ENCODE data around the gene PRDM11.
"Not testable (repeated sequence)": the region's sequence is repeated elsewhere in the genome, so short reads cannot be mapped to it uniquely, and the experiment has no call there.

PRDM11 gene

GRCh38 chr11:45146072-45147016, at the start of gene PRDM11:
PRDM11 (plus strand) TSS chr11:45146639; CDS start chr11:45181767, 35,128 bp downstream.
- DNase-seq = peak; percentile 47

DNA sequence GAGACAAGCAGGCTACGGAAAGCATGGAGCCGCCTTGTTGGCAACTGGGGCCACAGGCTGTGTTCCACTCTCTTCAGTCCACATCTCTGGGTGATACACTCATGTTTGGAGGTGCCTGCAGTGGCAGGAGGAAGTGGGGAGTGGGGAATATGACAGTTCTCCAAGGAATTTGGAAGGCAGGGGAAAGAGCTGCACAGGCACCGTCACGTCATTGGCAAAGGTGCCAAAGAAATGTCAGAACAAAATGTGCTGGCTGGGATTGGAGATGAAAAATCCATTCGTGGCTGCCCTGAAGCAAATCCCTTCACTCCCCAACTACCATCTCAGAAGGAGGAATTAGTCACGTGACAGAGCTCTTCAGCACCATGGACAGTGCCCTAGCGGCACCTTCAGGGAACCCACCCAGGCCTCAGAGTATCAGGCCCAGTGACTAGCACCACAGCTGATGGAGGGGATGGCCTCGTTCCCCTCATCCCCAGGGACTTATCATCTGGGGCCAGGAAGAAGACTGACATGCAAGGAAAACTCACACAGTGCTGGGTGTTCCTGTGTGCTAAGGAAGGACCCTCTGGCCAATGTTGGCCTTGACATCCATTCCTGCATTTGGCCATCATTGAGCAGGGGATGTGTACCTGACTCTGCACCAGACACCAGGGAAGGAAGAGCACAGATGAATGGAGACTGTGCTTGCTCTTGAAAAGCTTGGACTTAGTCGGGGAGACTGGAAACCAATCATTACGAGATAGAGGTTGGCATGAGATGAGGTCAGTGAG, 48.5 kb upstream of the PRDM11 start:
- no peak for DNase-seq

DNA sequence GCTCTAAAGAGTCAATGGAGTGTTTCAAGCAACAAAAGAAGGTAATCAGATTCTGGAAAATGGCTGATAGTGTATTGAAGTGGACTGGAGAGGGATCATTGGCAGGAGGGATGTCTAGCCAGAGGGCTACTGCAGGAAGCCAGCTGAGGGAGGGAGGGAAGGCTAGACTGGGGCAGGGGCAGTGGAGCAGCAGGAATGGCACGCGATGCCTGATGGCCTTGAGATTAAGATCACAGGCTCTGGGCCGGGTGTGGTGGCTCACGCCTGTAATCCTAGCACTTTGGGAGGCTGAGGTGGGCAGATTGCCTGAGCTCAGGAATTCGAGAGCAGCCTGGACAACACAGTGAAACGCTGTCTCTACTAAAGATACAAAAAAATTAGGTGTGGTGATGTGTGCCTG, 47.5 kb upstream of the PRDM11 start:
- no peak for DNase-seq

GRCh38 chr11:45100339-45100738, 46.1 kb upstream of the PRDM11 start:
- no peak for DNase-seq

DNA sequence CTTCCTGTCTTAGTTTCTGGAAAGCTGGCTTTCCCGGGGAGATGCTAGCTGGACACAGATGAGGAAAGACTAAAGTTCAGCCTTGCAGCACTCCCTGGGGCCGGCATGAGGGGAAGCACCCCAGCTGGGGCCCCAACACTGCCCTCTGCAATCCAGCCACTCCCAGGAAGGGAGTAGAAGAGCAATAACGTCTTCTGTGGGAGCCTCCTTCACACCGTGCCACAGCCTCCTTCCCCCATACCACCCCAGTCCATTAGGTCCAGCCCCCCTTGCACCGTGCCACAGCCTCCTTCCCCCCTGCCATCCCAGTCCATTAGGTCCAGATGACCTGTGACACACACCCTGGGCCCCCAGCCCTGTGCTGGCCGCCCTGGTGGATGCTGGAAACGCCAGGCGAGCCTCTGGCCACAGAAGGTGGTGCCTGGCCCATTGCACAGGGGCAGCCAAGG, 44.1 kb upstream of the PRDM11 start:
- DNase-seq = no peak

DNA sequence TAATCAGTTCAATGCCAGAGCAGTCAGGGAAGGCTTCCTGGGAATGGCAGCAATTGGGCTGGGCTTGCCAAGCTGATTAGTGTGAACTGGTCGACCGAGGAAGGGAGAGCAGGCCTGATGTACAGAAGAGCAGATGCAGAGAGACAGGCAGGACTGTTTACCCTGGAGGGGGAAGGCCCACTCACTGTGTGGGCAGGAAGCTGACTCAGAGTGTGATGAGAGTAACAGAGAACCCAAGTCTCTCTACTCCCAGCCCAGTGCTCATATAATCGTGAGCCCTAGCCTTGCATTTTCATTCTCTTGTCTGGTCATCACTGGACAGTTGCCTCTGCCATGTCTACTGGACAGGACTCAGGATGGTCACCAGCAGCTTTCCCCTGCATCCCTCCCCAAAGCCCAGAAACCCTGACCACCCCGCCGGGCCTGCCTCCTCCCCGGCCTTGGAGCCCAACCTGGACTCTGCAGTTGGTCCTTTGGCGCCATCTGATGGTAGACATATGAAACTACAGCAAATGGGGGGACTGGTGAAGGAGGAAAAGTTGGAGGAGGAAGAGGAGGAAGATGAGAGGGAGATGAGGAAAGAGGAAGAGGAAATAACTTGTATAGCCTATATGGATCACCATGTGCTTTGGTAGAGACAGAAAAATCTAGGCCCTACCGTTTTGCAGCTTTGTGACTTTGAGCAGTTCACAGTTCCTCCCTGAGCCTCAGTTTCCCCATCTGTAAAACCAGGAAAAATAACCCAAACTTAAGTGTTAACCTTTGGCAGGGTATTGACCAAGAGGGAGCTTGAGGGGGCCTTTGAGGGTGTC, 43.4 kb upstream of the PRDM11 start:
- DNase-seq = peak; percentile 38

DNA sequence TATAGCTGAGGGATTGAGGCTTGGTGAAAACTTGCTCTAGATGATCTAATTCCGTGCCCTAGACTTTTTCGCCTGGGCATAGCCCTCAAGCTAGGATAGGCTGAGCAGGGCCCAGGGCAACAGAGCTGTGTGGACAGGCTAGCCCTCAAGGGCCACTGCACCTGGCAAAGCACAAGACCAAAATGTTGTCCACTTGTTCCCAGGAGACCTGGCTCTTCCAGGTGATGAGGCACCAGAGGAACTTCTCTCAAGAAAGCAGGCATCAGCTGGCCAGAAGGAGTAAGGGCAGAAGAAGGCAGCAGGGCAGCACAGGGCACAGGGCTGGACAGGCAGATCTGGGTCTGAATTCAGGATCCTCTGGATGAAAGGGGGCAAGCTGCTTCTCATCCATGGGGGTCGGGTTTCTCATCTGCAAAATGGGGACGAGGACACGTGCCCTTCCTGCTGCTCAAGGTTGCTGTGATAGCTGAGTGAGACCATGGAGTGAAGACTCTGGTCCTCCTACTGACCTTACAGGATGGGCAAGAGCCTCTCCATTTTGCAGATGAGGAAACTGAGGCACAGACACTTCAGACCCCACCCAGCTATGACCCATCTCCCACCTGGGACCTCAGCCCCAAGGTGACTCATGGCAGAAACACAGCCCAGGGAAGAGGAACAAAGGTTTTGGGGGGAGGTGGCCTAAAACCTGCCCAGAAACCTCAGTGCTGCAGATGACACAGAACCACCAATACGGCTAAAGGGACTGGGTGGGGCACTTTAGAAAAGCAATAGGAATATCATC, 42.2 kb upstream of the PRDM11 start:
- DNase-seq = no peak

GRCh38 chr11:45104790-45105084, 41.7 kb upstream of the PRDM11 start:
- DNase-seq = no peak

DNA sequence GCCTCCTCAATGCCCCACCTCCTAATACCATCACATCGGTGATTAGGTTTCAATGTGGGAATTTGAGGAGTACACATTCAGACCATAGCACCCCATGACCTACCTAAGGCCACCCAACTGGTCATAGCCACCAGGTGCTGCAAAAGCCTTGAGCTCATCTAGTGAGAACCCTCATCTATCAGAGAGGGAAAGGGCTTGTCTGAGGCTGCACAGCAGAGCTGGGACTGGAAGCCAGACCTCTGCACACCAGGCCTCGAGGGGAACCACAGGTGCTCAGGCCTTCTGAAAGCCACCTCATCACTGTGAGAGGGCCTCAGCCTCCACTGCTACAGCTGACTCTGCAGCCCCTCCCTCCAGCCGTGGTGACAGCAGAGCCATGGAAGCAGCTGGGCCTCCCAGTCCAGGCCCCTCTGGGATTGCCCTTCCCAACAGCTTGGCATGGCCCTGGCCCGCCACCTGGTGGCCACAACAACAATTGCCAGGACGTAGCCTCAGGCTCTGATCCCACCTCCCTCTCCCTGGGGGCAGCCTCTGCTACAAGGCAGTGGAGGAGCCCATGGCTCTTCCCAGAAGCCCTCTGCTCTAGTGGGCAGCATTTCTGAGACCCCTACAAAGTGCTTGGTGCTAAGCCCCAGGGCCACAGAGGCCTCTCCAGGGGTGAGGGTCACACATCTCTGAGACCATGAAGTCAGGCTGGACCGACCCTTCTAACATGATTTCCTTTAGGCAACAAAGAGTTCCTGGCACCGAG, 41.0 kb upstream of the PRDM11 start:
- DNase-seq = peak; percentile 69

DNA sequence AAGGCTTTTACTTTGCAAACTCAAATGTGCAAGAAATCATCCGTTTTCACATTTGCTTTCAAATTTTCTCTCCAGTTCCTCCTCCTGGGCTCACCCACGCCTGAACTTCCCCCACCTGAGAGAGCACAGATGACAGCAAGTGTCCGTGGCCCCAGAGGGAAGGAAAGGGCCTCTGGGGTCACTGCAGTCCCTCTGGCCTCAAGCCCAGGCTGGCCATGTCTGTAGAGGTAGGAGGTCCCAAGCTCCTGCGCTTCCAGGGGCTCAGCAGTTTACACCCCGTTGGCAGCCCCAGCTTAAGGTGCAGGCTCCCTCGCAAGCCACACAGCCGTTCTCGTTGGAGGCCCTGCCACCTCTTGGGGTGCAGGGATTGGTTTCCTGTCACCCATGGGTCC, 40.5 kb upstream of the PRDM11 start:
- no peak for DNase-seq

- no peak for DNase-seq
Observed at GRCh38 chr11:45106440-45106839, 40.0 kb upstream of the PRDM11 start.

DNA sequence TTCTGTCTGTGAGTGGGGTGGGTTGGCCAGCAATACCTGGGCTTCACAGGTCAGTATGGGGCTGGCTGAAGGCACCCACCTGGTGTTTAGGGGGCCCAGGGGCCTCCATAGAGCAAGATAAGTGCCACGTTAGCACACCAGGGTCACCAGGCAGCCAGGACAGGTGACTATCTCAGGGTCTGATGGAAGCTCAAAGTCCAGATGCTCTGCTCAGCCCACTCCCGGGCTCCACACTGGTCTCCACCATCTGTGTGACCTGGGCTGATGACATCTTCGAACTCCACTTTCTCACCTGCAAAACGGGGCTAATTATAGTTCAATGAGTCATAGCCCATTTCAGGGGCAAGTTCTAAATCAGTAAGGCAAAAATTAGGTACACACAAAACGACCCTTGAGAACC, 39.4 kb upstream of the PRDM11 start:
- no peak for DNase-seq

- DNase-seq = no peak
Observed at GRCh38 chr11:45108070-45109064, 38.1 kb upstream of the PRDM11 start.

DNA sequence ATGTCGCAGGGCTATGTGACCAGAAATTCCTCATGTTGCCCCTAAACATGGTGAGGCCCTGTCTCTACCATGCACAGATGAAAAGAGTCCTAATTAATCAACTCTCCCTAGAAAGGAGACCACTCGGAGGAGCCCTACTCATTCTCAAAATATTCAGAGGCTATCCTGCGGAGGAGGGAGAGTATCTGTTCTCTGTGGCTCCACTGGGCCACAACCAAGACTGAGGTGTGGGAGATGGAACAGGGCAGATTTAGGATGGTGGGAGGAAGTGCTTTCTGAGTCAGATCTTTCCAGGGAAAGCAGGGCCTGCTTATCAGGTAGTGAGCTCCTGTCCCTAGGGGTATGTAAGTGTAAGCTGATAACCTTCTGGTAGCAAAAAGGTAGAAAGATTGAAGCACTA, 37.0 kb upstream of the PRDM11 start:
- DNase-seq = no peak

DNA sequence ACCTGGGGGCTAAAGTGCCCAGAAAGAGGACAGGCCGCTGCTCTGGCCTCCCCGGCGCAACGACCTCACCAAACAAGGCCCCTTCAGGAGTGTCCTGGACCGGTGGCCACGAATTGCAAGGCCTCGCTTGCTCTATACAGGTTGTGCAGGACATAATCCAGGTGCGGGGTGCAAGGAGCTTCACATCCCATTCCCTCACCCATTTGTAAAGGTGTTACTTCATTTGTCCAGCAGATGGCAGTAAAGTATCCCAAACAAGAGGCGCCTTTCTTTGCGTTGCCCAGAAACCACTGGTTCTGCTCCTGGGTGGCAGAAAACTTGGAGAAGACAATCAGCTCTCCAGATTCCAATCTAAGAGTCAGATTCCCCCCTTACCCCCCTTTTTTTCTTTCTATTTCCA, 35.9 kb upstream of the PRDM11 start:
- DNase-seq = peak; percentile 66

DNA sequence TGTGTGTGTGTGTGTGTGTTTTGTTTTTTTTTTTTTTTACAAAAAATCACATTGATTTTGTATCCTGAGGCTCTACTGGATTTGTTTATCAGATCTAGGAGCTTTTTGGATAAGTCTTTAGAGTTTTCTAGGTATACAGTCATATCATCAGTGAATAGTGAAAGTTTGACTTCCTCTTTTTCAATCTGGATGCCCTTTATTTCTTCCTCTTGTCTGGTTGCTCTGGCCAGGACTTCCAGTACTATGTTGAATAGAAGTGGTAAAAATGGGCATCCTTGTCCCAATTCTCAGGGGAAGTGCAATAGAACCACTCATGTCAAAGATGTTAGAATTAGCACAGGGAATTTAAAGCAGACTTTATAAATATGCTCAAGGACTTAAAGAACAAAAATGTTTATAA, 32.6 kb upstream of the PRDM11 start:
- no peak for DNase-seq

GRCh38 chr11:45127836-45128235, 18.6 kb upstream of the PRDM11 start:
- DNase-seq = not testable (repeated sequence)

- DNase-seq = no peak
Observed at GRCh38 chr11:45133878-45134277, 12.6 kb upstream of the PRDM11 start.

GRCh38 chr11:45141171-45141570, 5.3 kb upstream of the PRDM11 start:
- DNase-seq = no peak

DNA sequence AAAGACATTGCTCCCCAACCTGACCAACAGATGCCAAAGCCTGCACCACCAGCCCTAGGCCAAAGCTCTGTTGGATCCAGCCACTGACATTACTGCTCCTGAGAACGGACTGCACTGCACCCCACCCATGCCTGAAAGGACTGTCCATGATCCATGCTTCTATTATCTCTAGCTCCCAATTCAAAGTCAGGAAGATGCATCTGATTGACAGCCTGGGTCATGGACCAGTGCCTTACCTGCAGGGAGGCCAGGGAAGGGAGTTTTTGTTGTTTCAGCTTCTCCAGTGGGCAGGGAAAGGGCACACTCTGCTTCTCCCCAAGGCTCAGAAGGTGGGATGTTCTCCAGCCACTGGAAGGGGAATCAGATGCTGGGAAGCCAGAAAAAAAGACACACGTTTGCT, 4.8 kb upstream of the PRDM11 start:
- DNase-seq = no peak
